Progenitor cell of endocrine pancreas (in vitro differentiated cells): Measurements from ENCODE around the gene LDHB. TPM values are rescaled to one million over a fixed set of nuclear protein-coding genes. Genes with fewer than 3 reads are reported as not detected.
A peak's percentile ranks its signal among the peaks of the same experiment; 100 is the strongest.

Experiments
- DNase-seq: peaks from one replicate; pipeline ENCODE4 v3.0.0; 2021; ENCODE audit warnings: low spot score; ENCODE audit not compliant: unreplicated experiment
- H3K27ac Mint-ChIP-seq: 2 replicates; pipeline ENCODE4 v1.8.0; 2021; ENCODE audit warnings: mild to moderate bottlenecking, moderate library complexity, mixed read lengths
- H3K27me3 Mint-ChIP-seq: 2 replicates; pipeline ENCODE4 v1.8.0; 2021; ENCODE audit warnings: mixed read lengths
- H3K36me3 Mint-ChIP-seq: 2 replicates; pipeline ENCODE4 v1.8.0; 2022; ENCODE audit warnings: mixed read lengths; ENCODE audit not compliant: insufficient read depth
- H3K4me1 Mint-ChIP-seq: 2 replicates; pipeline ENCODE4 v1.8.0; 2021; ENCODE audit warnings: low read depth, mixed read lengths
- H3K4me3 Mint-ChIP-seq: 2 replicates; pipeline ENCODE4 v1.8.0; 2021; ENCODE audit warnings: low read depth, mild to moderate bottlenecking, moderate library complexity, mixed read lengths
- H3K9me3 Mint-ChIP-seq: 2 replicates; pipeline ENCODE4 v1.8.0; 2021; ENCODE audit warnings: low read depth, mixed read lengths
- total RNA-seq: library from RNA; stranded (reverse); gene quantifications from 2 replicates; pipeline ENCODE4 v1.2.1, GENCODE V29; 2021
- TF ChIP-seq, protein P1 (sequence below): fragments of 200-600 bp; sonication (generic); IDR thresholded peaks from one replicate; pipeline ENCODE4 v1.5.0; 2021; ENCODE audit warnings: antibody characterized with exemption, mild to moderate bottlenecking; ENCODE audit not compliant: unreplicated experiment

Gene LDHB
- total RNA-seq, 1 donor from 2014 or later: 1,628 TPM

DNA sequence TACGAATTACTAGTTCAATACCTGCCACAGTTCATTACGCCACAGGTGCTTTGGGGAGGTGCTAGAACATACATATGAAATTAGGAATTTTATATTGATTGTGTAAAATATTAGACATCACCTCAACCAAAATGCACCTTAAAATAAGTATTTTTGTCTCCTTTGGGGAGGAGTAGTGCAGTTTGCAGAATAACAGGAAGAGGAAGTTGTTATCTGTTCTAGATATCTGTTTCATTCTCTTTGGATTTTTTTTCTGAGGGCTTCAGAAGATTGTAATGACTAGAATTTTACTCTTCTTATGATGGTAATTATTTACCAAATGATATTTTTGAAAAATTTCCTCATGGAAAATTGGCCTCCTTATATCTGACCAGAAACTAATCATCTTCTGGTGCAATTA is 43.1 kb downstream of the LDHB start:
- DNase-seq: no peak
- TF ChIP-seq, protein P1, sequence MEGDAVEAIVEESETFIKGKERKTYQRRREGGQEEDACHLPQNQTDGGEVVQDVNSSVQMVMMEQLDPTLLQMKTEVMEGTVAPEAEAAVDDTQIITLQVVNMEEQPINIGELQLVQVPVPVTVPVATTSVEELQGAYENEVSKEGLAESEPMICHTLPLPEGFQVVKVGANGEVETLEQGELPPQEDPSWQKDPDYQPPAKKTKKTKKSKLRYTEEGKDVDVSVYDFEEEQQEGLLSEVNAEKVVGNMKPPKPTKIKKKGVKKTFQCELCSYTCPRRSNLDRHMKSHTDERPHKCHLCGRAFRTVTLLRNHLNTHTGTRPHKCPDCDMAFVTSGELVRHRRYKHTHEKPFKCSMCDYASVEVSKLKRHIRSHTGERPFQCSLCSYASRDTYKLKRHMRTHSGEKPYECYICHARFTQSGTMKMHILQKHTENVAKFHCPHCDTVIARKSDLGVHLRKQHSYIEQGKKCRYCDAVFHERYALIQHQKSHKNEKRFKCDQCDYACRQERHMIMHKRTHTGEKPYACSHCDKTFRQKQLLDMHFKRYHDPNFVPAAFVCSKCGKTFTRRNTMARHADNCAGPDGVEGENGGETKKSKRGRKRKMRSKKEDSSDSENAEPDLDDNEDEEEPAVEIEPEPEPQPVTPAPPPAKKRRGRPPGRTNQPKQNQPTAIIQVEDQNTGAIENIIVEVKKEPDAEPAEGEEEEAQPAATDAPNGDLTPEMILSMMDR: no peak
- H3K36me3 Mint-ChIP-seq: no peaks in the 10 kb centered on the region
- H3K27ac Mint-ChIP-seq: no peak overlapping the region
- no peaks in the 10 kb centered on the region for H3K27me3 Mint-ChIP-seq
- H3K4me3 Mint-ChIP-seq: no peak overlapping the region
- H3K9me3 Mint-ChIP-seq: no peaks in the 10 kb centered on the region
- H3K4me1 Mint-ChIP-seq: peaks cover 4% of the 10 kb centered on the region

DNA sequence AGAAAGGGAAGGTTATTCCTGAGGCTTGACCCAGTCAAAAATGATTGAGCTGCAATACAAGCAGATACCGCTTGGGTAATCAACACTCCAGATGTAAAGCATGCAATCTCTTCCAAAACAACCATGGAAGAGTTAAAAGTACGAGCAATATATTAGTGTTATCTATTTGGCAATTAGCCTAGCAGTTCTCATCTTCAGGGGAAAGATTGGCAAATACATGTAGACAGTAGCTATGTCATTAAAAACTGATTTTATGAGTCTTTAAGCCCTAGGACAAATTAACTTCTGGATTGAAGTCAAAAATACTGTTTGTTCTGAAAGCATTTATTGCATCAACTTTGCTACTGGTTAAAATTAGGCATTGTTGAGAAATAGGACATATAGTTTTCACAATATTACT is 43.7 kb downstream of the LDHB start:
- Mint-ChIP-seq H3K4me3 (no peak overlapping the region), H3K4me1 (peaks cover 4% of the 10 kb centered on the region), H3K36me3 (no peaks in the 10 kb centered on the region), H3K9me3 (no peaks in the 10 kb centered on the region), H3K27ac (no peak overlapping the region), H3K27me3 (no peaks in the 10 kb centered on the region)
- no peak for DNase-seq
- TF ChIP-seq, protein P1: peak; percentile 43

DNA sequence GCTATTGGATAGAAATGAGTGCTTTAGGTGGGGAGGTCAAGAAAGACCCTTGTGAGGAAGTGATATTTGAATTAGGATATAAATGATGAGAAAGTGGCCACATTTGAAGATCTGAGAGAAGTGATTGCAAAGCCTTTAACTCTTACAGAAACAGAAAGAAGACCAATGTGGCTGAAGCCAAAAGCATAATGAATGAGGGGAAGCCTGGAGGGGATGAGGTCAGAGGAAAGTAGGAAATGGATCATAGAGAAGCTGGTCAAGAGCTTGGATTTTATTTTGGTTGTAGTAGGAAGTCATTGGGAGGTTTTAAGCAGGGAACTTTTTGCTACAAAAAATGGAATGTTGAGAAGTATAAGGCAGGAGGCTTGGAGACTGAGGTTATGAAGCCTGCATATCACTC is 49.4 kb downstream of the LDHB start:
- TF ChIP-seq, protein P1: no peak
- no peaks in the 10 kb centered on the region for H3K36me3 Mint-ChIP-seq
- H3K27ac Mint-ChIP-seq: no peak overlapping the region
- no peaks in the 10 kb centered on the region for H3K27me3 Mint-ChIP-seq
- no peak for DNase-seq
- no peak overlapping the region for H3K4me3 Mint-ChIP-seq
- H3K4me1 Mint-ChIP-seq: peaks cover 7% of the 10 kb centered on the region
- no peaks in the 10 kb centered on the region for H3K9me3 Mint-ChIP-seq

- DNase-seq: no peak
- peaks cover 7% of the 10 kb centered on the region for H3K4me1 Mint-ChIP-seq
- no peak overlapping the region for H3K27ac Mint-ChIP-seq
- TF ChIP-seq, protein P1: peak; percentile 45
- H3K27me3 Mint-ChIP-seq: no peaks in the 10 kb centered on the region
- H3K4me3 Mint-ChIP-seq: no peak overlapping the region
- no peaks in the 10 kb centered on the region for H3K36me3 Mint-ChIP-seq
- H3K9me3 Mint-ChIP-seq: no peaks in the 10 kb centered on the region
Observed at GRCh38 chr12:21607701-21608100, 49.9 kb downstream of the LDHB start.

DNA sequence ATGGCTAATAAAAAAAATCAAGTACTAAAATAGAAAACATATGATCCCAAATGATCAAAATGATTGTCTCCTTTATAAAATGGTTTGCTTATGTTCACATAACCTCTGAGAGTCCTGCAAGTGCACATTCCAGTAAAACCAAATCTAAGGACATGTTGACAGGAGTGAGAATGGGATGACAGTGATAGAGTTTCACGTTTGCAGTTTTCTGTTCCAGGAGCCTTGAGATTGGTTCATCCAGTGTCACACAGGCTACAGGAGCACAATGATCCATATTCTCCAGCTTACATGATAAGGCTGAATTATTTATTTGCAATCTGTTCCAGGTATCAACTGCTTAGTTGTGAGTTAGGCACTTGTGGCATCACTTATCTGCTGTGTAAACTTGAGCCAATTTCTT is 51.5 kb downstream of the LDHB start:
- H3K9me3 Mint-ChIP-seq: no peaks in the 10 kb centered on the region
- H3K4me1 Mint-ChIP-seq: peaks cover 7% of the 10 kb centered on the region
- DNase-seq: no peak
- no peak overlapping the region for H3K27ac Mint-ChIP-seq
- H3K36me3 Mint-ChIP-seq: no peaks in the 10 kb centered on the region
- H3K4me3 Mint-ChIP-seq: no peak overlapping the region
- peaks cover 4% of the 10 kb centered on the region for H3K27me3 Mint-ChIP-seq
- TF ChIP-seq, protein P1: no peak
